ENCODE results near the gene C1QTNF4.

GRCh38 chr11:47593492-47593933, 698 bp downstream of the C1QTNF4 start:
- TF ChIP-seq CTCF (IDR thresholded peaks at IDR 0.05; ENCODE audit: borderline replicate concordance, extremely low read depth, low read length, poor library complexity, severe bottlenecking) (no peak), EZH2 (IDR thresholded peaks at IDR 0.05; ENCODE audit: borderline replicate concordance, low read depth, low read length, severe bottlenecking) (no peak)
